ENCODE measurements around the gene NECAB2. TPM values are rescaled to one million over a fixed set of nuclear protein-coding genes. Genes with fewer than 3 reads are reported as not detected.

The NECAB2 gene
- total RNA-seq, 1 donor from 2014 or later = 1.8 TPM

DNA sequence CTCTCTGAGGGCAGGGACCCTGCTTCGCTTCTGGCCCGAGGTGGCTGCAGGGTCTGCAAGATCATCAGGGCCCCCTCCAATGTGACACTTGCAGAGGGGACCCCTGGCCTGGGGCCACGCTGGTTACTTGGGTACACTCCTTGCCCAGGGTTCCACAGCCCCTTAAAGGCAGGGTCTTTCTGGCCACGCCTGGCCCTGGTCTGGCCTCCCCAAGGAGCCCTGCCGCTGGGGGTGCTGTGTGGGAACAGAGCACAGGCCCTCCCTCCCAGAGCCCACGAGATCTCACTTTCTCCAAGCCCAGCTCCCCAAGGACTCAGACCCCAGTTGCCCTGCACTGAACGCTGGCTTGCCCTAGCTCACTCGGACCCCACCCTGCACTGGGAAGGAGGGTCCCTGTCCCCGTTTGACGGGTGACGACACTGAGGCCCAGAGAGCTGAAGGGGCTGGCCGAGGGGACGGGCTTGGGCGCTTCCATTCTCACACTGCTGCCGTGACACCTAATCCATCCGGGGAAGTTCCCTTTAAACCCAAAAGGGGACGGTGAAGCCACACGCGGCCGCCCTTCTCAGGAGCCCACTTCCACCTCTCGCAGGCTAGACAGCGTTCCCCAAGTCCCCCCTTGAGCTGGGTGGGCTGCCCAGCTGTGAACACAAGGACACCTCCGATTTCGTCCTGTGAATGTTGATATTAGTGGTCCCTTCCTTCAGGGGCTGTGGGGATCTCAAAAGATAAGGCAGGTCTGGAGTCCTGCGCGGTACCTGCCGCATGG is 41.9 kb upstream of the NECAB2 start:
- Mint-ChIP-seq H3K27me3 (ENCODE audit: low read depth) (peaks cover 2% of the 10 kb centered on the region), H3K4me3 (no peak overlapping the region), H3K27ac (no peak overlapping the region), H3K4me1 (peaks cover 8% of the 10 kb centered on the region), H3K36me3 (no peaks in the 10 kb centered on the region), H3K9me3 (no peaks in the 10 kb centered on the region)
- DNase-seq (ENCODE audit: low spot score in 2 of 2, unreplicated experiment in 2 of 2) = no peak
- TF ChIP-seq, protein P1, sequence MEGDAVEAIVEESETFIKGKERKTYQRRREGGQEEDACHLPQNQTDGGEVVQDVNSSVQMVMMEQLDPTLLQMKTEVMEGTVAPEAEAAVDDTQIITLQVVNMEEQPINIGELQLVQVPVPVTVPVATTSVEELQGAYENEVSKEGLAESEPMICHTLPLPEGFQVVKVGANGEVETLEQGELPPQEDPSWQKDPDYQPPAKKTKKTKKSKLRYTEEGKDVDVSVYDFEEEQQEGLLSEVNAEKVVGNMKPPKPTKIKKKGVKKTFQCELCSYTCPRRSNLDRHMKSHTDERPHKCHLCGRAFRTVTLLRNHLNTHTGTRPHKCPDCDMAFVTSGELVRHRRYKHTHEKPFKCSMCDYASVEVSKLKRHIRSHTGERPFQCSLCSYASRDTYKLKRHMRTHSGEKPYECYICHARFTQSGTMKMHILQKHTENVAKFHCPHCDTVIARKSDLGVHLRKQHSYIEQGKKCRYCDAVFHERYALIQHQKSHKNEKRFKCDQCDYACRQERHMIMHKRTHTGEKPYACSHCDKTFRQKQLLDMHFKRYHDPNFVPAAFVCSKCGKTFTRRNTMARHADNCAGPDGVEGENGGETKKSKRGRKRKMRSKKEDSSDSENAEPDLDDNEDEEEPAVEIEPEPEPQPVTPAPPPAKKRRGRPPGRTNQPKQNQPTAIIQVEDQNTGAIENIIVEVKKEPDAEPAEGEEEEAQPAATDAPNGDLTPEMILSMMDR (IDR thresholded peaks at IDR 0.05; ENCODE audit: unreplicated experiment) = no peak

DNA sequence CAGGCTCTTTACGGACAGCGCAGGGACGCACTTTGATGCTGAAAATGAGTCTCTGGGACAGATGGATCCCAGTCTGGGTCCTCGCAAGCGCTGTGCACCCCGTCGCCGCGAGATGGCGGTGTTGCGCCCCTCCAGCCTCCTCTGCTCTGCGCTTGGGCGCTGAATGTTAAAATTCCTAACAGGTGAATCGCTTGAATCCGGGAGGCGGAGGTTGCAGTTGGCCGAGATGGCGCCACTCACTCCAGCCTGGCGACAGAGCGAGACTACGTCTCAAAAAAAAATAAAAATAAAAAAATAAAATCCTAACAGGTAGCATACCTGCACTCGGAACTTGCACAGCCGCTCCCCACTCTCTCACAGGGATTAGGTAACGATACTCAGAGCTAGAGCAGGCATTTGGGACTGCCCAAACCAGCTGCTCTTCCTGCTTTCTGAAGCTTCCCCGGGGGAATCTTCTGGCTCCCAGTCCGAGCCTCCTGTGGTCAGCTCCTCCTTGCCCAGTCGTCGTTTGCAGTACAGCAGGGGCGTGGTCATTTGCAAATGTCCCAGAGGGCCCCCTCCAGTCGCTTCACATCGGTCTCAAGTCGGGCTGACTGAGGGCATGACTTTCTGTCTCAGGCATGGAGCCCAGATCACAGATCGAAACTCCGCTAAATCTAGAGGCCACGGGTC is 41.2 kb upstream of the NECAB2 start:
- Mint-ChIP-seq H3K9me3 (no peaks in the 10 kb centered on the region), H3K36me3 (no peaks in the 10 kb centered on the region), H3K4me1 (peaks cover 8% of the 10 kb centered on the region), H3K27ac (peak overlapping the region; percentile 92), H3K4me3 (peak overlapping the region; percentile 64), H3K27me3 (ENCODE audit: low read depth) (peaks cover 2% of the 10 kb centered on the region)
- TF ChIP-seq, protein P1 (IDR thresholded peaks at IDR 0.05; ENCODE audit: unreplicated experiment) = peak; percentile 87
- peak; percentile 63 to 93 for DNase-seq (ENCODE audit: low spot score in 2 of 2, unreplicated experiment in 2 of 2)

DNA sequence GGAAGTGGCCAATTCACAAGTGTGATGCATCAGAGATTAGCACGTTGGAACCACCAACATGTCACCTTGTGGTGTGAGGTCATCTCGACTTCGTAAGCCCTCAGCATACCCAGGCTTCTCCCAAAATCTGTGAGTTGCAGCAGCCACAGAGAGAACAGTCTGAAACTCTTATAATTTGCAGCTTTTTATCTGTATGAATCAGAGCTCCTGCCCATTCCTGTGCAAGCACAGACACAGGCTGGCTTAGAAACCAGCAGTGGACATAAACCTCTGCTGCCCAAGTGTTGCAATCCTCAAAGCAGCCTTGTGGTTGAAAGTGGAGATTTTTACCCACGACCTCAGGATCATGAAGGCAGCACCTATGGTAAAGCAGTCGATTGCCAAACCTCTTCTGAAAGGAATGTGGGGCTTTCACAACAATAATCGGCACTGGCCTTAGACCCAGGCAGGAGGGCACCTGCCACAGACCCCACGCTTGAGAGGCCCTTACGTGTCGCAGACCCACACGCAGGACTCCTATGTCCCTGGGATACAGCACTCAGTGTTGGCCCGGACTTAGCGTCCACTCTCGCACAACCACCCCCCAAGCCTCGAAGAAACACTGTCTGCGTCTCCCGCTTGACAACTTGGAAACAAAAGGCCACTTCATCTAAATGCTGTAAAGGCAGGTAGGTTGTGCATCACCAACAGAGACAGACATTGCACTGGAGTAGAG is 39.5 kb upstream of the NECAB2 start:
- Mint-ChIP-seq H3K4me3 (no peak overlapping the region), H3K27ac (no peak overlapping the region), H3K27me3 (ENCODE audit: low read depth) (peaks cover 2% of the 10 kb centered on the region), H3K4me1 (peaks cover 8% of the 10 kb centered on the region), H3K36me3 (no peaks in the 10 kb centered on the region), H3K9me3 (no peaks in the 10 kb centered on the region)
- TF ChIP-seq, protein P1 (IDR thresholded peaks at IDR 0.05; ENCODE audit: unreplicated experiment) = no peak
- DNase-seq (ENCODE audit: low spot score in 2 of 2, unreplicated experiment in 2 of 2) = no peak

DNA sequence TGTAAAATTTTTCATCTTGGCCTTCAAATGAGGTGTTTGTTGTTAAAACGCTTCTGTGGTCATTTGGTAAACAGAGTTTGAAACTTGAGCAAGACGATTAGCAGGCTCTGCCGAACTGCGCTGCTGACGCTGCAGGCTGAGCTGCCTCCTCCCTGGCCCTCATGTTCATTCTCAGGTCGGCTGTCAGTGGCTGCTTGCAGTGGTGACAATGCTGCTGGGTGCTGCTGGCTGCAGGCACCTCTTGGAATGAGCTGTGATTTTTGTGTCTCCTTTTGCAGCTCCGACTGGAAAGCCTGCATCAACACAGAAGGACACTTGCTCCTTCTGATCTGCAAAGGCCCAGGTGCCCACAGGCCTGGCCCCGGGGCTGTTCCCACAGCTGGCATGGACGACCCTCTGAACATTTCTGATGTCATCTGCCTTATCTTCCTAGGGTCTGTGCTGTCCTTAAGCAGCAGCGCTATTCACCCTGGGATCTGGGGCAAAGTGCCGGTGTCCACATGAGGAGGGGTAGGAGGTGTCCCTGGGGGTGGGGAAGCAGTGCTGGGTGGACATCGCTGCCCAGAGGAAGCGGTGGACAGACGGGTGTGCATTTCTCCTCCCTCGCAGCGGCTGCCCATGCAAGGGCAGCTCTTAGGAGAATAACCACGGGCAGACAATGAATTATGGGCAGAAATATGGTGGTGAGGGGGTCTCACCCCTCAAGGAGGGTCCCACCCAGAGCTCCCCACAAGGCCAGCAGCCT is 38.1 kb upstream of the NECAB2 start:
- H3K9me3 Mint-ChIP-seq = no peaks in the 10 kb centered on the region
- TF ChIP-seq, protein P1 (IDR thresholded peaks at IDR 0.05; ENCODE audit: unreplicated experiment) = no peak
- peaks cover 2% of the 10 kb centered on the region for H3K27me3 Mint-ChIP-seq (ENCODE audit: low read depth)
- DNase-seq (ENCODE audit: low spot score in 2 of 2, unreplicated experiment in 2 of 2) = no peak
- H3K4me3 Mint-ChIP-seq = no peak overlapping the region
- H3K27ac Mint-ChIP-seq = no peak overlapping the region
- peaks cover 17% of the 10 kb centered on the region for H3K4me1 Mint-ChIP-seq
- no peaks in the 10 kb centered on the region for H3K36me3 Mint-ChIP-seq

DNA sequence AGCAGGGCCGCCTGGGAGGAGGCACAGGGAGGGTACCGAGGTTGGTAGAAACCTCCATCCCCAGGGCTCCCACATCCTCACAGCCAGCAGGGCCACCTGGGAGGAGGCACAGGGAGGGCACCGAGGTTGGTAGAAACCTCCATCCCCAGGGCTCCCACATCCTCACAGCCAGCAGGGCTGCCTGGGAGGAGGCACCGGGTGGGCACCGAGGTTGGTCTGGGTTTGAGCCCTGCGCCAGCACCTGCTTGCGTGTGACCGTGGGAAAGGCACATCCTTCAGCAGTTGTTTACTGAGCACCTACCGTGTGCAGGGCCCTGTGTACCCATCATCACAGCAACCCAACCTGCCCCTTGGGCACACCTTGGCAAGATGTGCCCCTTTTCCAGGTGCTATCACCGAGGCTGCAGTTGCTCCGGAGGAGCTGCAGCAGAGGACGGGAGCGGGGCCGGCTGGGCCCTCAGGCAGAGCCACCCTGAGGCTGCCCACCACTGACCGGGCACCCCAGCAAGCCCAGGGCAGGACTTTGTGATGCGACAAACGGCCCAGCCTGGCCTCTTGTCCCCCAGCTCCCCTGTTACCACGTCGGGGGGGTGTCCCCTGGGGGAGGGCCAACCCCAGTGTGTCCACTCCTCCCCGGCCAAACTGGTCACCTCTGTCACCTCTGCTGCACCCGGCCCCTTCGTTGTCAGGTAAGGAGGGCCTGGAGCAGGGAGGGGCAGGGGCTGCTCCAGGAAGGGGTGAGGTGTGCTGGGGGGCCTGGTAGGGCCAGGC is 37.1 kb upstream of the NECAB2 start:
- H3K36me3 Mint-ChIP-seq = no peaks in the 10 kb centered on the region
- peaks cover 2% of the 10 kb centered on the region for H3K27me3 Mint-ChIP-seq (ENCODE audit: low read depth)
- peaks cover 17% of the 10 kb centered on the region for H3K4me1 Mint-ChIP-seq
- no peak overlapping the region for H3K27ac Mint-ChIP-seq
- no peak overlapping the region for H3K4me3 Mint-ChIP-seq
- TF ChIP-seq, protein P1 (IDR thresholded peaks at IDR 0.05; ENCODE audit: unreplicated experiment) = no peak
- no peaks in the 10 kb centered on the region for H3K9me3 Mint-ChIP-seq
- DNase-seq (ENCODE audit: low spot score in 2 of 2, unreplicated experiment in 2 of 2) = no peak
